Upper lobe of left lung (tissue), 4 donors: ENCODE results near the gene ORM1.

Experiments used
- EP300 ChIP-seq, 4 donors: sonication (generic); formaldehyde crosslinking; IDR thresholded peaks; one replicate each; pipeline ENCODE4 v1.5.1; 2017; ENCODE audit warnings: antibody characterized with exemption in 4 of 4, control low read depth in 2 of 4
- POLR2A ChIP-seq, 4 donors: fragments of 450-650 bp; IDR thresholded peaks; one replicate each; pipeline ENCODE4 v1.5.1; 2016 to 2017; ENCODE audit warnings: antibody characterized with exemption in 4 of 4, mild to moderate bottlenecking in 2 of 4
- TF ChIP-seq, protein P1 (sequence below), 6 experiments: fragments of 450-650 bp in 4 of 6; fragments of 200-600 bp in 2 of 6; sonication (generic) in 2 of 6; IDR thresholded peaks; one replicate each; pipeline ENCODE4 v1.5.1; 2016 to 2019; ENCODE audit warnings: antibody characterized with exemption in 6 of 6

- TF ChIP-seq POLR2A (IDR thresholded peaks at IDR 0.05): no peak
- TF ChIP-seq, protein P1, sequence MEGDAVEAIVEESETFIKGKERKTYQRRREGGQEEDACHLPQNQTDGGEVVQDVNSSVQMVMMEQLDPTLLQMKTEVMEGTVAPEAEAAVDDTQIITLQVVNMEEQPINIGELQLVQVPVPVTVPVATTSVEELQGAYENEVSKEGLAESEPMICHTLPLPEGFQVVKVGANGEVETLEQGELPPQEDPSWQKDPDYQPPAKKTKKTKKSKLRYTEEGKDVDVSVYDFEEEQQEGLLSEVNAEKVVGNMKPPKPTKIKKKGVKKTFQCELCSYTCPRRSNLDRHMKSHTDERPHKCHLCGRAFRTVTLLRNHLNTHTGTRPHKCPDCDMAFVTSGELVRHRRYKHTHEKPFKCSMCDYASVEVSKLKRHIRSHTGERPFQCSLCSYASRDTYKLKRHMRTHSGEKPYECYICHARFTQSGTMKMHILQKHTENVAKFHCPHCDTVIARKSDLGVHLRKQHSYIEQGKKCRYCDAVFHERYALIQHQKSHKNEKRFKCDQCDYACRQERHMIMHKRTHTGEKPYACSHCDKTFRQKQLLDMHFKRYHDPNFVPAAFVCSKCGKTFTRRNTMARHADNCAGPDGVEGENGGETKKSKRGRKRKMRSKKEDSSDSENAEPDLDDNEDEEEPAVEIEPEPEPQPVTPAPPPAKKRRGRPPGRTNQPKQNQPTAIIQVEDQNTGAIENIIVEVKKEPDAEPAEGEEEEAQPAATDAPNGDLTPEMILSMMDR (IDR thresholded peaks at IDR 0.05): no peak
- no peak for TF ChIP-seq EP300 (IDR thresholded peaks at IDR 0.05)
These were observed 30.9 kb upstream of the ORM1 start for GRCh38 chr9:114291886-114292590.
